HepG2 (cell line): ENCODE measurements around the gene CDR2L. TPM values are rescaled to one million over a fixed set of nuclear protein-coding genes. Genes with fewer than 3 reads are reported as not detected.

Source experiments
- ATAC-seq: fragments of 200-7000 bp; cut with Tn5 transposase; 3 replicates; pipeline ENCODE4 v1.9.1; 2020; ENCODE audit warnings: mild to moderate bottlenecking, moderate library complexity
- BruUV-seq: library from RNA; stranded (reverse); fragments of 400-500 nt; replicated peaks from 2 replicates; lab custom pipeline; 2021; lab: Mats Ljungman, UMichigan
- CTCF ChIA-PET: fragments of 300-600 bp; formaldehyde crosslinking; extraction: SDS; loops from one replicate; lab custom pipeline; 2021; ENCODE audit warnings: low total read pairs, inconsistent platforms, low intra/inter-chr PET ratio; lab: Yijun Ruan, JAX
- POLR2A ChIA-PET: fragments of 350-600 bp; sonication (Branson Sonifier 250); formaldehyde crosslinking; loops from one replicate; lab custom pipeline; 2020; ENCODE audit warnings: antibody characterized with exemption, inconsistent platforms; lab: Yijun Ruan, JAX
- DNase-seq: peaks from one replicate; pipeline ENCODE4 v3.0.0-alpha.2; 2015; ENCODE audit warnings: low spot score
- FAIRE-seq: peaks from 3 replicates; lab custom pipeline; 2011; peaks lifted over from hg19 to GRCh38; lab: Jason Lieb, UNC
- H2AFZ ChIP-seq: one replicate; pipeline ENCODE4 v1.6.1; 2011; ENCODE audit warnings: low read length, inconsistent platforms
- H3K27ac ChIP-seq: fragments of 300-600 bp; 3 replicates; pipeline ENCODE4 v1.8.0; 2011; ENCODE audit warnings: mixed run types, mild to moderate bottlenecking, mixed read lengths, low read length, inconsistent platforms; ENCODE audit not compliant: insufficient read depth; ENCODE audit errors: extremely low read length
- H3K27me3 ChIP-seq, 2 experiments: fragments of 200-600 bp in 1 of 2; 2 replicates in 1 of 2; 3 replicates in 1 of 2; pipeline versions ENCODE4 v1.6.0 to v1.8.0; 2011; ENCODE audit warnings: low read length in 2 of 2, mild to moderate bottlenecking in 2 of 2, moderate library complexity in 2 of 2, inconsistent platforms in 1 of 2; ENCODE audit not compliant: insufficient read depth in 2 of 2, control insufficient read depth in 1 of 2
- H3K36me3 ChIP-seq, 2 experiments: fragments of 200-600 bp in 1 of 2; replicated peaks in 1 of 2; 2 replicates in 1 of 2; 3 replicates in 1 of 2; pipeline versions ENCODE4 v1.5.1 to v1.8.0; 2011; ENCODE audit warnings: low read length in 2 of 2, inconsistent platforms in 1 of 2; ENCODE audit not compliant: insufficient read depth in 2 of 2, control insufficient read depth in 1 of 2
- H3K4me1 ChIP-seq: 2 replicates; pipeline ENCODE4 v1.5.1; 2012; ENCODE audit warnings: low read length, inconsistent platforms; ENCODE audit not compliant: insufficient read depth
- H3K4me2 ChIP-seq: 2 replicates; pipeline ENCODE4 v1.6.0; 2011; ENCODE audit warnings: low read depth, low read length, inconsistent platforms
- H3K4me3 ChIP-seq, 3 experiments: fragments of 200-600 bp in 1 of 3; sonication (generic), shearing (Covaris generic) in 1 of 3; replicated peaks in 1 of 3; 2 replicates each; pipeline ENCODE4 v1.5.1; 2011 to 2016; ENCODE audit warnings: low read length in 3 of 3, inconsistent platforms in 2 of 3, low read depth in 2 of 3, mild to moderate bottlenecking in 2 of 3, control low read depth in 1 of 3, mixed read lengths in 1 of 3; ENCODE audit not compliant: insufficient read depth in 1 of 3
- H3K79me2 ChIP-seq: one replicate; pipeline ENCODE4 v1.6.1; 2011; ENCODE audit warnings: low read length, inconsistent platforms; ENCODE audit not compliant: insufficient read depth
- H3K9ac ChIP-seq: 2 replicates; pipeline ENCODE4 v1.6.0; 2011; ENCODE audit warnings: mild to moderate bottlenecking, low read depth, low read length, inconsistent platforms; ENCODE audit not compliant: insufficient read depth
- H3K9me3 ChIP-seq: 2 replicates; pipeline ENCODE4 v1.5.1; 2012; ENCODE audit warnings: mild to moderate bottlenecking, low read length
- H4K20me1 ChIP-seq: 2 replicates; pipeline ENCODE4 v1.6.0; 2011; ENCODE audit warnings: inconsistent platforms, mild to moderate bottlenecking, low read length, moderate library complexity; ENCODE audit not compliant: insufficient read depth
- ISX ChIP-seq: sonication (generic); formaldehyde crosslinking; conservative IDR thresholded peaks from 2 replicates; pipeline ENCODE4 v1.5.0; 2020; ENCODE audit warnings: missing genetic modification reagents
- KDM6A ChIP-seq: IDR thresholded peaks from 2 replicates; pipeline ENCODE4 v1.6.1; 2016; ENCODE audit warnings: low read depth
- MED13 ChIP-seq: sonication (generic); formaldehyde crosslinking; IDR thresholded peaks from 2 replicates; pipeline ENCODE4 v1.5.0; 2020; ENCODE audit warnings: missing genetic modification reagents
- RNF2 ChIP-seq: fragments of 450-650 bp; conservative IDR thresholded peaks from 2 replicates; pipeline ENCODE4 v1.6.1; 2016; ENCODE audit warnings: low read depth
- SALL1 ChIP-seq: sonication (generic); formaldehyde crosslinking; IDR thresholded peaks from 2 replicates; pipeline ENCODE4 v1.8.0; 2022; ENCODE audit warnings: mild to moderate bottlenecking, missing genetic modification reagents
- STAT5B ChIP-seq: sonication (generic); formaldehyde crosslinking; IDR thresholded peaks from 2 replicates; pipeline ENCODE4 v1.4.0; 2020; ENCODE audit warnings: missing genetic modification reagents
- ZNF124 ChIP-seq: sonication (generic); formaldehyde crosslinking; IDR thresholded peaks from 2 replicates; pipeline ENCODE4 v1.4.0; 2020; ENCODE audit warnings: missing genetic modification reagents
- ZNF33A ChIP-seq: sonication (generic); formaldehyde crosslinking; IDR thresholded peaks from 2 replicates; pipeline ENCODE4 v1.5.1; 2020; ENCODE audit warnings: missing genetic modification reagents, mild to moderate bottlenecking, moderate library complexity, borderline replicate concordance
- ZNF441 ChIP-seq: sonication (generic); formaldehyde crosslinking; IDR thresholded peaks from 2 replicates; pipeline ENCODE4 v1.7.0; 2021; ENCODE audit warnings: missing genetic modification reagents, borderline replicate concordance
- ZNF589 ChIP-seq: sonication (generic); formaldehyde crosslinking; conservative IDR thresholded peaks from 2 replicates; pipeline ENCODE4 v1.8.0; 2022; ENCODE audit warnings: mild to moderate bottlenecking, moderate library complexity, missing genetic modification reagents
- WGBS: methylation state at CpG from one replicate; pipeline ENCODE4 v1.1.6; 2017; ENCODE audit warnings: low lambda C conversion rate; 5-methylcytosine and 5-hydroxymethylcytosine counted together
- in situ Hi-C: cut with HindIII; loops from 2 replicates; pipeline ENCODE4 v1.10.0; 2017; ENCODE audit warnings: low pct_unique_long_range_greater_than_20kb; ENCODE audit not compliant: extremely low pct_ligation_motif_present
- intact Hi-C: fragments of 100-400 bp; cut with micrococcal nuclease; formaldehyde crosslinking; loops from one replicate; pipeline ENCODE4 v1.10.0; 2022; ENCODE audit not compliant: unreplicated experiment
- polyA plus RNA-seq, 8 experiments: library from polyadenylated mRNA; depleted of rRNA in 3 of 8; stranded (reverse) in 7 of 8; unstranded in 1 of 8; fragments of >200 nt; fragmentation: Illumina TruSeq in 4 of 8; extraction: Trizol in 4 of 8; gene quantifications; 2 replicates each; pipeline versions ENCODE4 v1.2.1 to v1.2.3, GENCODE V29; 2011 to 2016; ENCODE audit warnings: low read depth in 4 of 8, missing spikeins in 1 of 8, mixed read lengths in 1 of 8; ENCODE audit not compliant: insufficient read depth in 1 of 8
- total RNA-seq, 5 experiments: library from RNA; depleted of rRNA; stranded (reverse); fragments of >200 nt; fragmentation: Illumina TruSeq; extraction: Trizol; gene quantifications; 2 replicates each; pipeline ENCODE4 v1.2.3, GENCODE V29; 2016; ENCODE audit warnings: low read depth in 1 of 5
- TF ChIP-seq, protein P1 (sequence below): fragments of 450-650 bp; IDR thresholded peaks from 2 replicates; pipeline ENCODE4 v1.6.1; 2016
- TF ChIP-seq, protein P2 (sequence below): sonication (generic); formaldehyde crosslinking; IDR thresholded peaks from 2 replicates; pipeline ENCODE4 v1.4.0; 2020; ENCODE audit warnings: mild to moderate bottlenecking, missing genetic modification reagents

CDR2L gene
- total and polyA plus RNA-seq, 2 of the 13 experiments (the other 11 are each of a cell fraction or from before 2014, with no cell fraction given), result 1.9 to 2.1 TPM

DNA sequence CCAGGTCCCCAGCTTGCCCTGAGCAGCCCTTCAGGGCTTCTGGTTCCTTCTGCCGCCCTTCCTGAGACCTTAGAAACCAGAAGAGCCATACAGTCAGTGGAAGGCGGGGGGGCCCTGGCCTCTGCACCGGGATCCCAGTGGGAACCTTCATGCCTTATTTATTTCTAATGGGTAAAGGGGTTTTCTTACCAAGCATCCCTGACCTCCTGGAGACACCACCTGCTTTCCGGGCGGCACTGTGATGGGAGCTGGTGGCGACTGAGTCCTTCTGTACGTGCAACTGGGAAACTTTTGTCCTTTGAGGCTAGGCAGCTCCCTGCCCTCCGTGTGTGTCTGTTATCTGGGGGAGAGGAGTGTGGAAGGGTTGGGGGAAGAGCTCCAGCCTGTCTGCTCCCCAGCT lies 17.9 kb downstream of the CDR2L start:
- BruUV-seq, result no TSS peak
- CTCF ChIA-PET, result no interaction called here
- POLR2A ChIA-PET, result no interaction called here
- Histone ChIP-seq H3K79me2 (no peaks in the 10 kb centered on the region), H4K20me1 (no peaks in the 10 kb centered on the region), H3K9ac (no peak overlapping the region), H3K4me3 (no peak overlapping the region), H3K27ac (no peak overlapping the region), H3K36me3 (peaks cover 0 to 2% of the 10 kb centered on the region in 2 experiments; a peak in 2 of 5 replicates), H3K27me3 (no peaks in the 10 kb centered on the region; a peak in 1 of 5 replicates), H3K9me3 (no peaks in the 10 kb centered on the region), H2AFZ (no peak overlapping the region), H3K4me1 (no peaks in the 10 kb centered on the region), H3K4me2 (no peak overlapping the region)
- in situ Hi-C loops (loop anchor here (5.0 kb wide), 2 partner anchors 43 to 88 kb away; no protein-coding TSS in a partner anchor), intact Hi-C loops (no loop called here)
- ATAC-seq (no peak), DNase-seq (no peak), FAIRE-seq (no peak)
- TF ChIP-seq, protein P1, sequence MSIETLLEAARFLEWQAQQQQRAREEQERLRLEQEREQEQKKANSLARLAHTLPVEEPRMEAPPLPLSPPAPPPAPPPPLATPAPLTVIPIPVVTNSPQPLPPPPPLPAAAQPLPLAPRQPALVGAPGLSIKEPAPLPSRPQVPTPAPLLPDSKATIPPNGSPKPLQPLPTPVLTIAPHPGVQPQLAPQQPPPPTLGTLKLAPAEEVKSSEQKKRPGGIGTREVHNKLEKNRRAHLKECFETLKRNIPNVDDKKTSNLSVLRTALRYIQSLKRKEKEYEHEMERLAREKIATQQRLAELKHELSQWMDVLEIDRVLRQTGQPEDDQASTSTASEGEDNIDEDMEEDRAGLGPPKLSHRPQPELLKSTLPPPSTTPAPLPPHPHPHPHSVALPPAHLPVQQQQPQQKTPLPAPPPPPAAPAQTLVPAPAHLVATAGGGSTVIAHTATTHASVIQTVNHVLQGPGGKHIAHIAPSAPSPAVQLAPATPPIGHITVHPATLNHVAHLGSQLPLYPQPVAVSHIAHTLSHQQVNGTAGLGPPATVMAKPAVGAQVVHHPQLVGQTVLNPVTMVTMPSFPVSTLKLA, result no peak
- no peak for TF ChIP-seq ZNF33A (CRISPR knock-in tag)
- TF ChIP-seq ISX, result no peak
- TF ChIP-seq MED13 (CRISPR knock-in tag), result no peak
- TF ChIP-seq RNF2, result no peak
- no peak for TF ChIP-seq ZNF589 (CRISPR knock-in tag)
- no peak for TF ChIP-seq ZNF124 (CRISPR knock-in tag)
- TF ChIP-seq SALL1 (CRISPR knock-in tag), result no peak
- TF ChIP-seq ZNF441 (CRISPR knock-in tag), result no peak
- no peak for TF ChIP-seq KDM6A (CRISPR knock-in tag)
- no peak for TF ChIP-seq STAT5B
- TF ChIP-seq, protein P2, sequence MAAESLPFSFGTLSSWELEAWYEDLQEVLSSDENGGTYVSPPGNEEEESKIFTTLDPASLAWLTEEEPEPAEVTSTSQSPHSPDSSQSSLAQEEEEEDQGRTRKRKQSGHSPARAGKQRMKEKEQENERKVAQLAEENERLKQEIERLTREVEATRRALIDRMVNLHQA (CRISPR knock-in tag), result no peak
- 68% methylated on average over 8 of the region's 8 CpGs for WGBS
